ENCODE data around the gene STAT3.

Gene STAT3

DNA sequence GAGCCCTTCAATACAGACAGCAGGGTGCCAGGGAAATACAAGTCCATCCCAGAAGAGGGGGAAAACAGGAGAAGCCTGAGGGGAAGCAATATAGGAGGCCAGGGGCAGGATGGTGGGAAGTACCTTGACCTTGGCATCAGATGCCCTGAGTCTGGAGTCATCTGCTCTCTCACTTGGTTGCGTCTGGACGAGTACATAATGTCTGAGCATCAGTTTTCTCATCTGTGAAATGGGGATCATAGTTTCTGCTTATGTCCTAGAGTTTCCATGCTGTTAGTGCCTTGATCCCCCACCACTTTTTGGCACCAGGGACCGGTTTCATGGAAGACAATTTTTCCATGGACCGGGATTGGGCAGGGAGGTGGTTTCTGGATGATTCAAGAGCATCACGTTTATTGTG lies 97.7 kb downstream of the STAT3 start:
- DNase-seq: no peak

DNA sequence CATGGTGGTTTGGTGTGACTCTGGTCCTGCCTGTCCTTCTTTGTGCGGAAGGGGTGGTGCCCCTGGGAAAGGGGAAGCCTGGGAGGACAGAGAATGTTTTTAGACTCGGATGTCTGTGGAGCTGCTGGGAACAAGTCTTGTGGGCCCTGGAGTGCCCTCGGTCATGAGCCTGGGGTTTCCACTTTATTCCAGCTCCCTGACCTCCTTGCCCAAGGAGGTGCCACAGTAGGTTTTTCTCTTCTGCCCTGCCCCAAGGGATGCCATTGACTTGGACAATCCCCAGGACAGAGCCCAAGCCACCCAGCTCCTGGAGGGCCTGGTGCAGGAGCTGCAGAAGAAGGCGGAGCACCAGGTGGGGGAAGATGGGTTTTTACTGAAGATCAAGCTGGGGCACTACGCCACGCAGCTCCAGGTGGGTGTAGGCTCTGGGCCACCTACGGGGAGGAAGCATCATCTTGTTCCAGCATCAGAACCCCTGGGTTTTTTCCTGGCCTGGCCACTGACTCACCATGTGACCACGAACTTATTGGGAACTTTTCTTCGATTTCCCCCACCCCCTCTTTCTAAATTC lies 98.5 kb downstream of the STAT3 start:
- peak; percentile 85 to 87 for DNase-seq

DNA sequence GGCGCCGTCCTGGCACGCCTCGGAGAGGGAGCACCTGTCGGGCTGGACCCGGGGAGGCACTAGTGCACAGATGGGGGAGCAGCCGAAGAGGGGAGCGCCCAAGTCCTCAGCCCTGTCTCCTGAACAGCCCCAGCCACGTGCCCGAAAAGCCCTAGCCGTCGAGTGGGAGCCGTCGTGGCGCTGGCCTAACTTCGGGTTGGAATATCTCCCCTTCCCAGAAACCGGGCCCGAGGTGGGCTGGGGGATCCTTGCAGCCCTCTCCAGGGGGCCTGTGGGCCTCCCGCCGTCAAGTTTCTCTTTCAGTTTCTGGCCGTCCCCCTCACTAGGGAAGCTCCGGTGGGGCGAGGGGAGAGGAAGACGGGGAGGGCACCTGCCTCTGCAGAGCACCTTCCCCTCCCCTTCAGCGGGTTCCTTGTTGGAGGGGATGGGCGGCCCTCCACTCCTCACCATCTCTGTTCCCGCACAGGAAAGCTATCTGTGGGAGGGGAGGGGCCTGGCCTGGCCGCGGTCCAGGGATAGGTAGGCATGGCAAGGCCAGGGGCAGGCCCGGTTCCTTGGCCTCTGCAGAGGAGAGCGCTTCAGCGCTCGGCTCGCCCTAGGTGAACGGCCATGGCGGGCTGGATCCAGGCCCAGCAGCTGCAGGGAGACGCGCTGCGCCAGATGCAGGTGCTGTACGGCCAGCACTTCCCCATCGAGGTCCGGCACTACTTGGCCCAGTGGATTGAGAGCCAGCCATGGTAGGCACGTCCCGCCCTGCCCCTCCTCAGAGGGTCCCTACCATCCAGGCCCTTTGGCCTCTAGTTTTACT lies 99.2 kb downstream of the STAT3 start:
- DNase-seq: peak; percentile 66 to 70

DNA sequence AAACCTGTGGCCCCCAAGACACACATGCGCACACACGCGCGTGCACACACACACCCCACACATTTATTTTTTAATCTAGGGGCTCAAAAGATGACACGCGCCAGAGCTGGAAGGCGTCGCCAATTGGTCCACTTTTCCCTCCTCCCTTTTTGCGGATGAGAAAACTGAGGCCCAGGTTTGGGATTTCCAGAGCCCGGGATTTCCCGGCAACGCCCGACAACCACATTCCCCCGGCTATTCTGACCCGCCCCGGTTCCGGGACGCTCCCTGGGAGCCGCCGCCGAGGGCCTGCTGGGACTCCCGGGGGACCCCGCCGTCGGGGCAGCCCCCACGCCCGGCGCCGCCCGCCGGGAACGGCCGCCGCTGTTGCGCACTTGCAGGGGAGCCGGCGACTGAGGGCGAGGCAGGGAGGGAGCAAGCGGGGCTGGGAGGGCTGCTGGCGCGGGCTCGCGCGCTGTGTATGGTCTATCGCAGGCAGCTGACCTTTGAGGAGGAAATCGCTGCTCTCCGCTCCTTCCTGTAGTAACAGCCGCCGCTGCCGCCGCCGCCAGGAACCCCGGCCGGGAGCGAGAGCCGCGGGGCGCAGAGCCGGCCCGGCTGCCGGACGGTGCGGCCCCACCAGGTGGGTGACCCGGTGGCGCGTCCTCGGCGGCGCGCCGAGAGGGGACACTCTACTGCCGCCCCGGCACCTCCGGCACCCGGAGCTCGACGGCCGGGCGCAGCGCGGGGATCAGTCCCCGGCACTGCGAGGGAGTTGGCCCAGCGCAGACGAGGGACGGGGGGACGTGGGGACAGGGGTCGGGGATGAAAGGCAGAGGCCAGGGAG lies 100.1 kb downstream of the STAT3 start, which contains the start of gene STAT5A:
Gene STAT5A (plus strand): TSS at position 522 of the 826 bp plus-strand sequence. CDS start 914 bp downstream, outside the sequence.
- DNase-seq: peak; percentile 70

- peak; percentile 47 to 59 for DNase-seq
Measured at GRCh38 chr17:42287305-42287976, 100.8 kb downstream of the STAT3 start.

GRCh38 chr17:42286411-42287221 lies 101.6 kb downstream of the STAT3 start:
- DNase-seq: no peak

DNA sequence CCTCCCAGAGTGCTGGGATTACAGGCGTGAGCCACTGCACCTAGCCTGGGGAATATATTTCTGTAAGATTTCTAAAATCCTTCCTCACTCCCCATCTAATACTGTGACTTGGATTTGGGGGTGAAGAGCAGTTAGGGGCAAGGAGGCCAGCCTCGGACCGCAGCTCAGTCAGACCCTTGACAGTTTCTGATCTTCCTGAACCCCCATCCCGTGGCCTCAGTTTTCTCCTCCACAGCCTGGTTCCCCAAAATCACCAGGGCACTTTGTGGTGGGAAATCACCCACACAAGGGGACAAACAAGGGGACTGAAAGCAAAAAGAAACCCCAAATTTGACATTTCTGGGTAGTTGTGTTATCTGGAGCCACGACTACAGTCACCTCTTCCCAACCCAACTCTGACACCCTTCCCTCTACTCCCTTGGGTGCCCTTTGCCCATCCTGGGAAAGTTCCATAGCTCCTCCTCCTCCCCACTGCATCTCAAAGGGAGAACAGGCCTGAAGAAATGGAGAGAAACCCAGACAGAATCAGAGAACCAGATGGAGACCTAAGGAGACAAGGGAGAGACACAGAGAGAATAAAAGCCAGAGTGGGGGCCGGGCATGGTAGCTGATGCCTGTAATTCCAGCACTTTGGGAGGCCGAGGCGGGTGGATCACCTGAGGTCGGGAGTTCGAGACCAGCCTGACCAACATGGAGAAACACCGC lies 102.7 kb downstream of the STAT3 start:
- DNase-seq: no peak

- no peak for DNase-seq
Measured at GRCh38 chr17:42284566-42284965, 103.7 kb downstream of the STAT3 start.

- DNase-seq: no peak
Measured at GRCh38 chr17:42284024-42284369, 104.2 kb downstream of the STAT3 start.

DNA sequence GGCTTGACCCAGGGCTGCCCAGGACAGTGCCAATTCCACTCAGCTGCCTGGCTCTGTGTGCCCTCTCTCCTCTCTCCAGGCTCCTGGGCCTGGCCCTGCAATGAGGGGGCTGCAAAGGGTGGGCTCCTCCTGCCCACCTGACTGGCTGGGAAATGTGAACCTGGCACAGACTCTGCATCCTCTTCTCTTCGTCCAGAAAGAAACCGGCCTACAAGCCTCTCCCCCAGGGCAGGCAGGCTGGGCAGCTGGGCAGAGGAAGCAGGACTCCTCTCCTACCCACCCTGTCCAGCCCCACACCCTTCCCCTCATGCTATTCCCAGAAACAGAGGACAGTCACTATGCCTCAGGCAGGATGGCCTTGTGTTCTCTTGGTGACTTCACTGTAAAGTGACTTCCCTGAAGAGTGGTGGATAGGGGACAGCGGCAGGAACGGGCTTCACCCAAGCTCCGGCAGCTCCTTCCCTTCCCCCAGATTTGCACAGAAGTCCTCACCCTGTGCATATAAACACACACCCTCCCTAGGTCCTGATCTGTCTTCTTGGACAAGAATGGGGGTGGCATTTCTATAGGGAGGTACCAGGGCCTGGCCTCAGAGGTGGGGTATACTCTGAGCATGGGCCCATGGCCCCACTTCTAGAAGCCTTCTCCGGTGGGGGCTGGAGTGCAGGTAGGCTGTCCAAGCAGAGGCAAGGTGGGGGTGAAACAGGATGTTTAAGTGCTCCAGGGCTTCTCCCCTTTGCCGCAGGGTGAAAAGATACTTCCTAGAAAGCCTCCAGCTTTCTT lies 104.8 kb downstream of the STAT3 start:
- DNase-seq: no peak

- DNase-seq: no peak
Measured at GRCh38 chr17:42282478-42283080, 105.7 kb downstream of the STAT3 start.

DNA sequence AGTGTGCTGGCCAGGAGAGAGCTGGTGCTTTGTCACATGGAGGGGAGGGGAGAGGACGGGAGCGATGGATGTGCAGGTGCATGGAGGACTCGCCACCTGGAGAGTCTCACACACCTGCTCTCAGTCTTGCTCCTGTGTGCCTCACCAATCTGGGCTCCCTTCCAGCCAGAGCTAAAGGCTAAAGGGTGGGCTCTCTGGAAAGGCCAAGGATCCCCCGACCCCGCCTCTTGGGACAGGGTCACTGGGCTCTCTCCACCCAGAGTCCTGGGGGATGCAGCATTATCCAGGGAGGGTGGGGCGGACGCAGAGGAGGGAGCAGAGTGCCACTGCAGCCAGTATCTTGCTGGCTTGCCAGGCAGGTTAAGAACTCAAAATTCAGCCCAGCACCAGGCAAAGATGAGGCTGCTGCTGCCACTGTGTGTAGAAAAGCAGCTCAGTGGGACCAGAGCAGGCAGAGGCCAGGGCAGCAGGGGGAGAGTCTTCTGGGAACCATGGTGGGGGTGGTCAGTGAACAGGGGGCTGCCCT lies 106.6 kb downstream of the STAT3 start:
- no peak for DNase-seq

DNA sequence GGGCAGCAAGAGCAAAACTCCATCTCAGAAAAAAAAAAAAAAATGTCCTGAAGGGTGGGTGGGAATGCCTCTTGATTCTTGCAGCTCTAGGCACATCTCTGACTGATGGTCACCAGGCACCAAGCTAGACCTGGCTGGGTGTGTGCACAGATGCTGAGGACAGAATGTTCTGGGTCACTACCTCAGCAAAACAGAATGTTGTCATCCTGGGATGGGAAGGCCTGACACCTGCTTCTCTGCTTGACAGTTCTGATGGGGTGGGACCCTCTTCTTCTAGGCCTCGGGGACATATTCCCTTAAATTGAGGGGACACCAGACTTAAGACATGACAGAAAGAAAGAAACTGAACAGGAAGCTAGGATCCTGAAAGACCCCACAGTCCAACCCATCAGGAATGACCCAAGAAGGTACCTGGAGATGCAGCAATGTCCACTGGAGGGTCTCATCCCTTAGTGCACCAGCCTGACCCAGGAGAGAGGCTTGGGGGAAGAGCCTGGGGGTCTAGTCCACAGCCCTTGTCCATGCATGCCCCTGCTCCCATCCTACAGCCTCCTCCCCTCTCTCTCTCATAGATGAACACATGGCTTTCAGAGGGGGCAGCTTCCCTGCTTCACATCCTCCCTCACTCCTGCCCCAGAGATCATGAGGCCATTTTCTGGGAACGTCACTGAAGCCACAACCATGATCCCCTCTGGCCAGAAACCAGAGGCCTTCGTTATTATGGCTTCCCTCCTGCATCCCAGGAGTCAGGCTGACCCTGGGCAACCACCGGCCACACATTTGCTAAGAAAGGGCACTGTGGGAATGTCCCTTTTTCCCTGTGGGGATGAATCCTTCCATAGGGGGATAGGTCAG lies 108.2 kb downstream of the STAT3 start:
- DNase-seq: no peak

DNA sequence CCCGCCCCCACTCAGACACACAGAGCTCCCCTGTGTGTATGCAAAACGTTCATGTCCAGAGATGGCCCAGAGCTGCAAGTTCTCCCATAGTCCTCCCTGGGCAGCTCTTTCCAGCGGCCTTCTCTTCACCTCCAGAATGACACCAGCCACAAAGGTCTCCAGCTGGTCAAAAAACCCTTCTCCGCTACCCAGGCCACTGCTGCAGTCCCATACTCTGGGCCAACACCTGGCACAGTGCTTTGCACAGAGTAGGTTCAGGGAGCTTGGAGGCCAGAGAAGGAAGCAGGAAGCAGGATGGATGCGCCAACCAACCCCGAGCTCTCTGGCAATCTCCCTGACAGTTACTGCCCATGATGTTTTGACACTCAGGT lies 110.9 kb downstream of the STAT3 start:
- no peak for DNase-seq

GRCh38 chr17:42276609-42277341 lies 111.5 kb downstream of the STAT3 start:
- DNase-seq: peak; percentile 37 to 41

- peak; percentile 59 to 65 for DNase-seq
Measured at GRCh38 chr17:42276359-42276608, 112.0 kb downstream of the STAT3 start, which contains the start of gene STAT5B. Gene STAT5B (minus strand): TSS chr17:42276391. CDS start chr17:42232127, 44,264 bp downstream.

GRCh38 chr17:42275527-42276358 lies 112.5 kb downstream of the STAT3 start:
- DNase-seq: peak; percentile 53 to 54

Data from activated CD4-positive, alpha-beta T cell treated with anti-CD3 and anti-CD28 coated beads for 4 hours (primary cell).